ENCODE data around the gene PVALEF.

Gene PVALEF

DNA sequence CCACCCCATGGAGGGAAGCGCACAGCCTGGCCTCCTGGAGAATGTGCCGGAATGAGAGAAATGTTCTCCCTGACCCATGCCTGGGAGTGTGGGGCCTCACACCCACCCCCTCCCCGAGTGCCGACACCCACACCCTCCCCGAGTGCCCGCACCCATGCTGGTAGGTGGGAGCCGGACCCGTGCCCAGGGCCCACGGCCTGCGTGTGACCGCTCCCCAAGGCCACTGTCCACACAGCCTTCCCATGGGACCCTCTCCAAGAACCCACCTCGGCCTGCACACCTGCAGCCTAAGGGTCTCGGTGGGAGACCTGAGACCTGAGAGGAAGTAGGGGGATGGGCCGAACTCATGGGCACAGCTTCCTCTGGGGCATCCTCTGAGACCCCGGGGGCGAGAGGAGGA, 3.3 kb upstream of the PVALEF start:
- no peak for DNase-seq (ENCODE audit: low read depth in 2 of 2)

DNA sequence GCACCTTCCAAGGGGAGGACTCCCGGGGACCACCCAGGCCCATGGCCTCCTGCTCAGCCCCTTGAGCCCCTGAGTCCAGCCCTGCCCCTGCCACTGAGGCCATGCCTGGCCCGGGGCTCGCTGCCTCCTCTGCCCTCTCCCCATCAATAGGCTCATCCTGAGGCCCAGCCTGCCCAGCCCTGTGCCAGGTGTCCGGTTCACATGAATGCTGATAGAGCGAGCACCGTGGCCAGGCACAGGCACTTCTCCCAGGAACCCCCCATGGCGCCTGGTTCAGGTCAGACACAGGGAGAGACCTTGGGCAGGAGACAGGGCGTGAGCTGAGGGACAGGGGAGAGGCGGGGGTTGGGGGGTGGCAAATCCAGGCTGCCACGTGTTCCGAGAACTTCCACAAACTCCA, 2.8 kb upstream of the PVALEF start:
- no peak for DNase-seq (ENCODE audit: low read depth in 2 of 2)

DNA sequence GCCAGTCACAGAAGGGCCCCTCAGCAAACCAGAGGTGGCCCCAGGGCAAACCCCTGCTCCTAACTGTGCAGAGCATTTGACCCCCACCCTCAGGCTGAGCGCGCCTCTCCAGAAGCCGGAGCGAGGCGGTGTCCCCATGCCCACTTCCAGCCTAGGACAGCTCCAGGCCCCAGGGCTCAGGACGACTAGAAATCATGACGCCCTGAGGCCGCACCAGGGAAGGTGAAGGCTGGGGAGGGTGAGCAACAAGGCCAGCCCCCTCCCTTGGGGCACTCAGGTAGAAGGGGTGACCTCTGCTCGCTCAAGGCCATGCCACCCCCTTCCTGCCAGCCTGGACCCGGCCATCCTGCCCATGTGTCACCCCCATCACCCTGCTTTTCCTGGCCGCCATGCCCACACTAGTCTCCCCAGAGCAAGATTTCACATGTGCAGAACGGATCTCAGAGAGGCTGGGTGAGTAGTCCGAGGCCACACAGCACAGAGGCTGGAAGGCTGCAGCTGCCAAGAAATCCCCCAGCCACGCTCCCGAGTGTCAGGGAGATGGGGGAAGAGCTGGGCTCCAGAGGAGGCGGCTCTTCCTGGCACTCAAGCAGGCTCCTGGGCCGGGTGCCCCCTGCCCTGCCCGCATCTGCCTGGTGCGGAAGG, 2.1 kb upstream of the PVALEF start:
- no peak for DNase-seq (ENCODE audit: low read depth in 2 of 2)

DNA sequence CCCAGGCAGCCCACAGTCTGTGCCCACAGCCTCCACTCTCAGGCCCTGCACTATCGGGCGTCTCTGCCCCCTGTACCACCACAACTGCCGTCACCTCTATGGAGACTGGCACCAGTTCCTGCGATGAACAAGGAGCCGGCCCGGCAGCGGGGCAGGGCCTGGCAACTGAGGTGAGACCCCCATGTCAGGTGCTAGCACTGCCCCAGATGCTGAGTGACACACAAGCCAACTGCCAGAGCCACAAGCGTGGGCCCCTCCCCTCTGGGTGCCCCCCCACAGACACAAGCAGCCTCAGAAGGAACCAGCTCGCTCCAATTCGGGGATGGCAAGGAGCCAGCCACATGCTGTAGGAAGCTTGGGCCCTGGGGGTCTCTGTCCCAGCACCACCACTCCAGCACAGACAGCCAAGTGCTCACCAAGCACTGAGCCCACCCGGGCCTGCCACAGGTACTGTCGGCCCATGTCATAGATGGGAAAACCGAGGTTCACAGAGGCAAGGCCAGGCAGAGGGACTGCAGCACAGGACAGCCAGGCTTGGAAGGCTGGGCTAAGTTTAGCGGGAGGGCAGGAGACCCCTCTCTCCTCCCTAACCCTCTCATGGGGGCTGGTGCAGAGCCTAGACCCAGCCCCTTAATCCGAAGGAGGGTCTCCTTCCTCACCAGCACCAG, 1.5 kb upstream of the PVALEF start:
- DNase-seq (ENCODE audit: low read depth in 2 of 2), result no peak

DNA sequence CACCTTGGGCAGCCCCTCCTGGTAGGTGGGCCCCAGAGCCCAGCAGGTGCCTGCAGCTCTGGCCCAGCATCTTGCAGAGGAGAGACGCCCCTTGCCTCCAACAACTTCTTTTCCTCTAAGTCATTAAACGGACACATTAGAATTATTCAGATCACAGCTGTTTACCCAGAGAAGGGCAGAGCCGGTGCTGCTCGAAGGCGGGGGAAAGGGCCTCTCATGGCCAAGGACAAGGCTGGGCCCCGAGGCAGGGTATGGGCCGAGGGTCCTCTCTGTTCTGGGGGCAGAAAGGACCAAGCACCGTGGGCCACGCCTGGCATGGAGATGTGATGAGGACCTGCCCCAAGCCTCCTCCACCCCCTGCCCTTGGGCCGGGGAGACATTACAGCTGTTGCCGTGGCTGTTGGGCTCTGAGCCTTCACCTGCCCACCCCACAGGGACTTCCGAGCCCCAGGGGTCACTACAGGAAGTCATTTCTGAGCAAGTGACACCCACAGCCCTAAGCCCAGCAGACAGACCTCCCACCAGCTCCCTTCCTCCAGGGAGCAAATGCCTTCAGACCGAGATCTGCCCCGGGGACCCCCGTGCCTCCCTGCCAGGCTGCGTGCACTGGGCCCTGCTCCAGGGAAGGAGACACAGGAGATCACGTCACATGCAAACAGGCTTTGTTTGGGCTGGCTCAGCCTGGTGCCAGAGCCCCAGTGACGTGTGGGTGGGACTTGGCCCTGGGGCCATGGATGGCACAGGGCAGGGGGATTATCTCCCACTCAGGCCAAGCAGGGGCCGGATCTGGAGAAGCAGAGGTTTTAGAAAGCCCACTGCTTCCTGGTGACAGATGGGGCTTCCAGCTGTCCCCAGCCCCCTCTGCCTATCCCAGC, 699 bp upstream of the PVALEF start:
- no peak for DNase-seq (ENCODE audit: low read depth in 2 of 2)

DNA sequence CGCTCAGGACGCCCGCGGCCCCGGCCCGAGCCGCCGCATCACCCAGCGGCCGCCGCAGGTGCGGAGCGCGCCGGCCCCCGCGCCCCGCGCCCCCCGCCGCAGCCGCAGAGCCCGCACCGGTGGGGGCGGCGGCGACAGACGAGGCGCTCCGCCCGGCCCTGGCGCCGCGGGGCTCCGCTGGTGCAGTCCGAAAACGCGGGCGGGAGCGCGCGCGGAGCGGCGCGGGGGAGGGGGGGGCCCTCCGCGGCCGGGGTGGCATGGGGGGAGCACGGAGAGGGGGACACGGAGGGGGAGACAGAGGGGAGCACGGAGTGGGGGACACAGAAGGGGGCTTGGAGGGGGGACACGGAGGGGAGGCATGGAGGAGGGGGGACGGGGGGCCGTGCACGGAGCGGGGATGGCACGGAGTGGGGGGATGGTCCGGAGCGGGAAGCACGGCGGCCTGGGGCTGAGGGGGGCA, 756 bp downstream of the PVALEF start, which contains the start of gene AATK:
AATK (minus strand) TSS at position 189 of the 460 bp plus-strand sequence. CDS start 229 bp downstream, outside the sequence.
- no peak for DNase-seq (ENCODE audit: low read depth in 2 of 2)

DNA sequence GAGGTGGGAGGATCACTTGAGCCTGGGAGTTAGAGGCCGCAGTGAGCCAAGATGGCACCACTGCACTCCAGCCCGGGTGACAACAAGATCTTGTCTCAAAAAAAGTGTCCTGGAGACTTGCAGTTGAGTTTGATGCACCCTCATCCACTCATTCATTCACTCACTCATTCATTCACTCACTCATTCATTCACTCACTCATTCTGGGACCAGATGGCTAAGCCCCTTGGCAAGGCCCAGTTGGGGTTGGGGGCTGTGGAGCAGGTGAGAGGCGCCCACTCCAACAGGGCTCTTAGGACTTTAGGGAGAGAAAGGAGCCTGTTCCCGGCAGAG, 1.9 kb downstream of the PVALEF start:
- DNase-seq (ENCODE audit: low read depth in 2 of 2), result no peak

DNA sequence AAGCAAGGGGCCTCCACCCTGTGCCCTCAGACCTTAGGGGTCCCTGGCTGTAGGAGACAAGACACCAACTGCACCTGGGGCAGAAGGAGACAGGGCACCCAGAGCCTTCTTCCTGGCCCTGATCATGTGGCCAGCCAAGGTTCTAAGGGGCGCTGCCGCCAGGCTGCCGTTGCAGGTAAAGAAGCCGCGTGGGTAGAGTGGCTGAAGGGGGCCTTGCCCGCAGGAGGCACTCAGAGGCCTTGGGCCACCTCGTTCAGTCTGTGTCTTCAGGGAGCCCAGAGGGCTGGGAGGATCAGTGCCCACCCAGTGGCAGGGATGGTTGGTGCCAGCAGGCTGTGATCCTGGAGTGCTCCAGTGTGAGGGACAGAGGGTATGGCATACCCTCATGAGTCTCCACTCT, 2.3 kb downstream of the PVALEF start:
- DNase-seq (ENCODE audit: low read depth in 2 of 2), result no peak

DNA sequence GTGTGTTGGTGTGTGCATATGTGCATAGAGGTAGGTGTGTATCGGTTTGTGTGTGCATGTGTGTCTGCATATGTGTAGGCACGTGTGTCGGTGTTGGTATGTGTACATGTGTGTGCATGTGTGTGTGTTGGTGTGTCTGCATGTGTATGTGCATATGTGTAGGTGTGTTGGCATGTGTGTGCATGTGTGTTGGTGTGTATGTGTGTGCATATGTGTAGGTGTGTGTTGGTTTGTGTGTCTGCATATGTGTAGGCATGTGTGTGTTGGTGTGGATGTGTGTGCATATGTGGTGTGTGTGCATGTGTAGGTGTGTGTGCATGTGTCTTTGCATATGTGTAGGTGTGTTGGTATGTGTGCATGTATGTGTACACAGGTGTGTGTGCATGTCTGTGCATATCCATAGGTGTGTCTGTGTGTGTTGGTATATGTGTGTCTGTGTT, 4.6 kb downstream of the PVALEF start:
- DNase-seq (ENCODE audit: low read depth in 2 of 2), result no peak

DNA sequence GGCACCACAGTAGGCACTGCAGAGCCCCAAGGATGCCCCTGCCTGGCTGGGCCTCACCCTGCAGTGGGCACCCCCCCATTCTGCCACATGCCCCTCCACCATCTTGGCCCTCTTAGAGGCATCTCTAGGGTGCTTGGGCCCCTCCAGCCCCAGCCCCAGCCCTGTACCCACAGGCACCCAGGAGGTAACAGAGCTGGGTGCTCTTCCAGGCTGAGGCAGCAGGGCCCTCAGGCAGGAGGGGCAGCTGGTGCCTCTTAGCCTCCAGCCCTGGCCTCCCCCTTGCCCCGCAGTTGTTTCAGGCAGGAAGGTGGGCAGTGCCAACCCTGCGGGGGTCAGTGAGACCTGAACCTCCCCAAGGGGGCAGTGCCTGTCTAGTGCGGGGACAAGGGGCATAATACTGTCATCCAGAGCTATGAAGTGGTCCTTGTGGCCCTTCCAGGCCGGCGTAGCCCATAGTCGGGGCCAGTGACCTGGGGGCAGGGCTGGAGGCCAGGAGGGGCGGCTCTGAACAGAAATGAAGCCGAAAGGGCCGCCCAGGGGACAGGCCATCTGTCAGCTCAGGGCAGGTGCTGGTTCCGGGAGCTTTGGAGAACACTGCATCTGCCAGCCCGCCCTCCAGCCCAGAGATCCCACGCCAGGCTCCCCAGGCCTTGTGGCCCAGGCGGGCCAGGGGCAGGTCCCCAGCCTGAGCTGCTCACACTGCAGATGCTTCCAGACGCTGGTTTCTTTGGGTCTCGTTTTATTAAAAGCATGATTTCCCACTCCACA, 5.6 kb downstream of the PVALEF start:
- DNase-seq (ENCODE audit: low read depth in 2 of 2), result no peak

DNA sequence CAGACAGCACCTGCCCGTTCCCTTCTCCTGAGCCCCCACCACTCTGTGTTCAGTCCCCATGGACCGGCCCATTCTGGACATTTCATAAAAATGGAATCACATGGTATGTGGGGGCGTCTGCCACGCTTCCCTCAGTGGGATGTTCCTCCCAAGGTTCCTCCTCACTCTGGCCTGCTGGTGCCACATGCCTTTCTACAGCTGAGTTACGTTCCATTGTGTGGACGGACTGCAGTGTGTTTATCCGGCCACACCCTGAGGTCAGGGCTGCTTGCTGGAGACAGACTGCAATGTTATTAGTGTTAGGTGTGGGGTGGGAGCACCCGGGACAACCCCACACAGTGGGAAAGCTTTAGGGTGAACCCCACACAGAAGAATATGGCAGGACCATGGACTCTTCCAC, 6.6 kb downstream of the PVALEF start:
- no peak for DNase-seq (ENCODE audit: low read depth in 2 of 2)

DNA sequence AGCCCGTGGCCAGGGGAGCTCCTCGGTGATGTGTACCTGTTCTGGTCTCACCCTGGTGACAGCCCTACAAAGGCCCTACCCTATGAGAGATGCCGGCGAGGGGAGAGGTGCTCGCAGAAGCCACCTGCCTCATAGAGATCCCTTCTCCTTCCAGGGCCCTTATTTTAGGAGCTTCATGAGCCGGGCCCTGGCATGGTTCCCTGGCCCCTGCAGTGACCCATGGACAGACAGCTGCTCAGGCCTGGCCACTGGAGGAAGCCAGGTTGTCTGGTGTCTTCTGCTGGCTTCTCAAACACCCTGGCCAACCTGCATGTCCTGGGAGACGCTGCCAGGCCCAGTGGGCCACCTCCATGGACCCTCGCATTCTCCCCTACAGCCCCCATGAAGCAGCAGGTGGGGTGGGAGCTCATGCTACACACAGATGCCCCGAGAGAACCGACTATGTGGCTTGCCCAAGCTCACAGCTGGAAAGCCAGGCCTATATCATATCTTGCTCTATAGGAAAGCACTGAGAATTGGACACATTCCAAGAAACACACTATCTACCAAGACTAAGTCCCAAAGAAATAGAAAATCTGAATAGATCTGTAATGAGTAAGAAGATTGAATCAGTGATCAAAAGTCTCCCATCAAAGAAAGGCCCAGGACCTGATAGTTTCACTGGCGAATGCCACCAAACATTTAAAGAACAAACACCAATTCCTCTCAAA, 7.9 kb downstream of the PVALEF start:
- no peak for DNase-seq (ENCODE audit: low read depth in 2 of 2)

DNA sequence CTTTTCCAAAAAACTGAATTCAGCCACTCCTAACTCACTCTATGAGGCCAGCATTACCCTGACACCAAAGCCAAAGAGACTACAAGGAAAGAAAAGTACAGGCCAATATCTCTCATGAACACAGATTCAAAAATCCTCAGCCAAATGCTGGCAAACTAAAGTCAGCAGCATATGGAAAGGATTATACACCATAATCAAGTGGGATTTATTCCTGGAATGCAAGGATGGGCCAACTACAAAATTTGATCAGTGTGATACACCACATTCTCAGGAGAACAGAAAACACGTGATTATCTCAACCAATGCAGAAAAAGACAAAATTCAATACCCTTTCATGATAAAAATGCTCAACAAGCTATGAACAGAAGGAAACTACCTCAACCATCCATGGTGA, 8.5 kb downstream of the PVALEF start:
- no peak for DNase-seq (ENCODE audit: low read depth in 2 of 2)

DNA sequence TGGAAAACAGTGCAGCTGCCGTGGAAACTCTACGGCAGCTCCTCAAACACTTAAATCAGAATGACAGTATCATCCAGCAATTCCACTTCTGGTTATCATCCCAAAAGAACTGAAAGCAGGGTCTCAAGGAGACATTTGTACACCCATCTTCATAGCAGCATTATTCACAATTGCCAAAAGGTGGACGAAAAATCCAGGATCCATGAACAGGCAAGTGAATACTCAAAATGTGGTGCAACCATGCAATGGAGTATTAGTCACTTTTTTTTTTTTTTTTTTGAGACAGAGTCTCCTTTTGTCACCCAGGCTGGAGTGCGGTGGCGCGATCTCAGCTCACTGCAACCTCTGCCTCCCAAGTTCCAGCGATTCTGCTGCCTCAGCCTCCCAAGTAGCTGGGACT, 11.4 kb downstream of the PVALEF start:
- DNase-seq (ENCODE audit: low read depth in 2 of 2), result no peak

DNA sequence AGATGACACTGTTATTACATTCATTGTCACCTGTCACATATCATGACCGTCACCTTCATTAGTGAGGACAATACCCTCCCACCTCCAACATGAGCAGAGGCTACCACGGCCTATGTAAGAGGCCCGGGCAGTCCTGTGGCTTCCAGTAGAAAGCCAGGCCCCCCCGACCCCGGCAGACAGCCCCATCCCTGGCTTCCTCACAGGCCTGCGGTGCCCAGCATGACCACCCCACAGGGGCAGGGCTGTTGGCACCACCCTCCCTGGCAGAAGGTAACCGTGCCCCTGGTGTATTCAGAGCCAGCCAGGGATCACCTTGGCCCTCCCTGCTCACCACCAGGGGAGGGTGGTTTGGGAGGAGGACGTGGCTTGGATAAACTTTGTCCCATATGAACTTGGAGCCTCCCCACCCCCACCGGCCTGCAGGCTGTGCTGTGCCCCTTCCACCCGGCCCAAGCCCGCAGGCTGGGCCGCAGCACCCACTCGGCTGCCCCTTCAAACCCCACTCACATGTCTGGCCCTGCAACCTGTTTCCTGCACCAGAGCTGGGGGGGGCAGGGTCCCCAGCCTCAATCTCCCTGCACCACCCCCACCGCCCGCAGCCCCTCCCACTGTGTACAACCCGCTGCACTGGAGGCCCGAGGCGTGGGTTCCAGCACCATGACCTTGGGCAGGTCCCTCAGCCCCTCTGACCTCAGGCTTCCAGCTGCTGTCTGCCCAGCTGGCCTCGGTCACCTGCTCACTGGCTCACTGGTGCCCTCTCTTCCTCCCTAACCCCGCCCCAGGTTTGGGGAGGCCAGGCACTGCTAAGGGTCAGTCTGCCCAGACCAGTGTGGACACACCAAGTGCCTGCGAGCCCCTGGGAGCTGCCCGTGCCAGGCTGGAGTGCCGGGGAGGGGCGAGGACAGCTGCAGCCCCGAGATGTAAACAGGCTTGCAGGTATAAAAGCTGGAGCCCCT, 13.1 kb downstream of the PVALEF start:
- DNase-seq (ENCODE audit: low read depth in 2 of 2), result no peak

DNA sequence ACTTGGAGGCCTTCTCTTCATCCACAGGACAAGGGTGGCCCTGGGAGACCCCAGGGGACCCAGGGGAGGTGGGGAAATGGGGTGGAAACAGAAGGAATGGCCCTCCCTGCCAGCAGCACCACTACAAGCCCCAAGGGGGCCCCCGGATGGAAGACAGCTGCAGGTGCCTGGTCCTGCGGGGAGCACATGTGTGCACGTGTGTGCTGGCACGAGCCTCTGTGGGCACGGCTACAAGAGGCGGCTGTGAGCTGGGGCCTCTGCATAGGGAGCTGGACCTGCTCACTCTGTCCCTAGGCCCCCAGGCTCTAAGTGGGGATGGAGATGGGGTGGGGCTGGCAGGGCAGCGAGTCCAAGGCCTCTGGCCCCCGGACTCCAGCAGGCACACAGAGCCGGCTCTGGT, 13.9 kb downstream of the PVALEF start:
- DNase-seq (ENCODE audit: low read depth in 2 of 2), result no peak

DNA sequence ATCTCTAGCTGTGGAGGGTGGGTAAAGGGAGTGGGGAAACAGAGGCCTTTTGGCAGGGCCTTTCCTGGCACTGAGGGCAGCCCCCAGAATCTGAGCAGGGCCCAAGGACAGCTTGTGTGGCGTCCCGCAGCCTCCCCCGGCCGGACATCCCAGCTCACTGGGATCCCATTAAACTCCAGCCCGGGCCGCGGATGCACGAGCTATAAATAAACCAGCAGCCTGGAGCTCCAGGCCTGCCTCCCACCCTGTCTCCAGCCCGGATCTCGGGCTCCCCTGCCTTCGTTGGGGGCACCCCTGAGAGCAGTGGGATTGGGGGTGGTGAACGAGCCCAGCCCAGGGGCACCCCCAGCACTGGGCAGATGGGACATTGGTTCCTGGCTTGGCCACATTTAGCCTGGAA, 14.6 kb downstream of the PVALEF start:
- no peak for DNase-seq (ENCODE audit: low read depth in 2 of 2)

DNA sequence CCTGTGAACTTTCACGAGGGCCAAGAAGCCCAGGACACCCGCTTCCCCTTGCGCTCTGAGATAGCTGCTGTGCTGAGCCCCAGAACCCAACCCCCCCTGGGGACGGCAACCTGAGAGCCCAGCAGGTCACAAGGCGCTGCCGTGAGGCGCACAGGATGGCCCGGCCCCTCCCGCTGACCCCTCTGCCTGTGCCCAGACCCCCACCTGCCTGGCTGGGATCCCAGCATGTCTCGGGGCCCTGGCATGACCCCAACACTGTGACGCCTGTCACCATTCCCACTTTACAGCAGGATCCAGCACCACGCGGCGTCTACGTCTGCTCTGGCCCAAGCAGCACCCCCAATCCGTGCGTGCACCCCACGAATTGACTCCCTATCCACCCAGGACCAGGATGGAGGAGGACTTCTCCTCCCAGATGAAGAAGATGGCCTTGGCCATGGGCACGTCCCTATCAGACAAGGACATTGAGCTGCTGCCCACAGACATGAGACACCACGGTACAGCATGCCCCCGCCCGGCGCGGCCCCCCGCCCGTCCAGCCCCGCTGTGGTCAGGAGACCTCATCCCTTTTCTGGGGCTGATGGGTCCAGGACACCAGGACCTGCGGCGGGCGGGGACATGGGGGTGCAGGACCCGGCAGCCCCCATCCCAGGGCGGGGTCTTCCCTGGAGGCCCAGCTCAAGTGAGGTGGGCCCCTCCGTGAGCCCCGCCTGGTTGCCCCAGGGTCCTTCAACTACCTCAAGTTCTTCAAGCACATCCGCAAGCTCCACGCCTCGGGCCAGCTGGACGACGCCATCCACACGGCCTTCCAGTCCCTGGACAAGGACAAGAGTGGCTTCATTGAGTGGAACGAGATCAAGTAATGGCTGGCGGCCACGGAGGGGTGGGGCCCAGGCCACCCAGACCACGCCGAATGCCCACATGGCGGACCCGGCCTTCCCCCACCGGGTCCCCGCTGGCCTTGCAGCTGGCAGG, 15.8 kb downstream of the PVALEF start:
- no peak for DNase-seq (ENCODE audit: low read depth in 2 of 2)

DNA sequence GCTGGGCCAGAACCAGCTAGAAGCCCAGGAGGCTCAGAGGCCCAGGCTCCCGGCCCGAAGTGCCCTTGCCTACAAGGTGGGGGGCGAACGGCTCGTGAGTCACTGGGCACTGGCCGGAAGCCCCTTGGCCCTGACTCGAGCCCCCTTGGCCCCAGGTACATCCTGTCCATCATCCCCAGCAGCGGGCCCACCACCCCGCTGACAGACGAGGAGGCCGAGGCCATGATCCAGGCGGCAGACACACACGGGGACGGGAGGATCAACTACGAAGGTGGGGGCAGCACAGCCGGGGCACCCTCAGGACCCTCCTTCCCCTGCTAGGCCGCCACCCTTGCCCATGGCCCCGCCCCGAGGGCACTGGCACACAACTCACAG, 16.5 kb downstream of the PVALEF start:
- DNase-seq (ENCODE audit: low read depth in 2 of 2), result no peak

Data from stimulated activated CD4-positive, alpha-beta T cell treated with anti-CD3 and anti-CD28 coated beads, Interleukin-4, amount 100 ng/mL, for 48 hours (primary cell).